Pons (tissue), 1 donor: ENCODE results near the gene SUPT6H.
A peak's percentile ranks its signal among the peaks of the same experiment; 100 is the strongest.
"Not testable (repeated sequence)": the region's sequence is repeated elsewhere in the genome, so short reads cannot be mapped to it uniquely, and the experiment has no call there.

Source experiments
- DNase-seq: peaks from one replicate; pipeline ENCODE4 v3.0.0-alpha.2; 2016; ENCODE audit warnings: low spot score

The SUPT6H gene

DNA sequence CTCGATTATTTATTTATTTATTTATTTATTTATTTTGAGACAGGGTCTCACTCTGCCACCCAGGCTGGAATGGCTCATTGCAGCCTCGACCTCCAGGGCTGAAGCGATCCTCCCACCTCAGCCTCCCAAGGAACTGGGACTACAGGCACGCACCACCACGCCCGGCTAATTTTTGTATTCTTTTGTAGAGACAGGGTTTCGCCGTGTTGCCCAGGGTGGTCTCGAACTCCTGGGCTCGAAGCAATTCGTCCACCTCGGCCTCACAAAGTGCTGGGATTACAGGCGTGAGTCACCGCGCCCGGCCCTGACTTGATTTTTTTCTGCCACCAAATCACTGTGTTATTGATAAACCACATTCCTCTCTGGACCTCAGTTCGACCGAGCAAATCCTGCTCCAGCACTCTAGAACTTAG lies 57.0 kb downstream of the SUPT6H start:
- no peak for DNase-seq

DNA sequence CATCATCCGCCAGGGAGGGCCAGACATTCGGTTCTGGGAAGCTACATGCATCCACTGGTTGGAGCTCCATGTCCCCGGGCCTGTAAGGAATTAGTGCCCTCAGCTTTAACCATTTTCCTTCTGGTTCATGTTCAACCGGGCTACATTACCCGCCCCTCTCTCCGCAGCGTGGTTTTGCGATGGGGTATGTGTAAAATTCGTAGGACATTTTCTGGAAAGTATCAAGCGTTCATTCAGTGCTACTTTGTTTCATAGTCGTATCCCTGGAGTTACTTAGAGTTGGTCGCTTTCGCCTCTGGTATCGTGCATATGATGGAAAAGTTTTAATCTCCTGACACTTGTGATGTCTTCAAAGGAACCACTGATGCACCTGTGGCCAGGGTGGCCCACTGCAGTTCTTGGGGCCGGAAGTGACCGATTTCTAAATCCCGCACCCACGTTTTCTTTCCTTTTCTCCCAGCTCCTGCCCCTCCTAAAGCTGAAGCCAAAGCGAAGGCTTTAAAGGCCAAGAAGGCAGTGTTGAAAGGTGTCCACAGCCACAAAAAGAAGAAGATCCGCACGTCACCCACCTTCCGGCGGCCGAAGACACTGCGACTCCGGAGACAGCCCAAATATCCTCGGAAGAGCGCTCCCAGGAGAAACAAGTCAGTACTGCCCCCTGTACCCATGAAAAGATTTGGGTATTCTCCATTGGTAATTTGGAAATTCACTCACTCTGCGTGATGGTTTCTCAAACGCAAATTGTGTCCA lies 58.4 kb downstream of the SUPT6H start:
- no peak for DNase-seq

DNA sequence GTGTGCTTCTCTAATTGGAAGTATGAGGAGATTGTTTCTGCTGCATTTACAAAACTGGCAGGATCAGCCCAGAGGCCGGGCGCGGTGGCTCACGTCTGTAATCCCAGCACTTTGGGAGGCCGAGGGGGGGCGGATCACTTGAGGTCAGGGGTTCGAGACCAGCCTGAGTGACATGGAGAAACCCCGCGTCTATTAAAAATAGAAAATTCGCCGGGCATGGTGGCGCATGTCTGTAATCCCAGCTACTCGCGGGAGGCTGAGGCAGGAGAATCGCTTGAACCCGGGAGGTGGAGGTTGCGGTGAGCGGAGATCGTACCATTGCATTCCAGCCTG lies 59.0 kb downstream of the SUPT6H start:
- not testable (repeated sequence) for DNase-seq

DNA sequence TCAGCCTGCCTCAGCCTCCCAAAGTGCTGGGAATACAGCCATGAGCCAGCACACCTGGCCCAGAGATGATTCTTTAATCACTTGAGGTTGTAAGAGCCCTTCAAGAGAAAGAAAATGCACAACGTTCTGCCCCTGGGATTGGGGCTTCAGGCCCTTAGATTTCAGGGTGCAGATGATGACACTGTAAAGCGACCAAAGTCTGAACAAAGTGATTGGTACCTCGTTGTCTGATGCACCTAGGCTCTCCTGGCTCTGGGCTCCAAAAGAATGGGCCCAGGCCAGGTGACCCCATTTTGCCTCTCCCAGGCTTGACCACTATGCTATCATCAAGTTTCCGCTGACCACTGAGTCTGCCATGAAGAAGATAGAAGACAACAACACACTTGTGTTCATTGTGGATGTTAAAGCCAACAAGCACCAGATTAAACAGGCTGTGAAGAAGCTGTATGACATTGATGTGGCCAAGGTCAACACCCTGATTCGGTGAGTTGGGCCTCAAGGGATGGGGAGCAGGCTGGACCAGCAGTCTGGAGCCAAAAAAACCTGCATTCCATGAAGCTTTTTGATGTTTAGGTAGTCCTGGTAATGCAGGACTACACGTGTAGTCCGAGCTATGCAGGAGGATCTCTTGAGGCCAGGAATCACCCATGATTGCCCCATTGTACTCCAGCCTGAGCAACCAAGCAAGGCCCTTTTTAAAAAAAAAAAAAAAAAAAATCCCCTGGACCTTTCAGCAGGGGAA lies 60.6 kb downstream of the SUPT6H start:
- DNase-seq = no peak

- no peak for DNase-seq
These were observed 61.3 kb downstream of the SUPT6H start for GRCh38 chr17:28723159-28723835.

DNA sequence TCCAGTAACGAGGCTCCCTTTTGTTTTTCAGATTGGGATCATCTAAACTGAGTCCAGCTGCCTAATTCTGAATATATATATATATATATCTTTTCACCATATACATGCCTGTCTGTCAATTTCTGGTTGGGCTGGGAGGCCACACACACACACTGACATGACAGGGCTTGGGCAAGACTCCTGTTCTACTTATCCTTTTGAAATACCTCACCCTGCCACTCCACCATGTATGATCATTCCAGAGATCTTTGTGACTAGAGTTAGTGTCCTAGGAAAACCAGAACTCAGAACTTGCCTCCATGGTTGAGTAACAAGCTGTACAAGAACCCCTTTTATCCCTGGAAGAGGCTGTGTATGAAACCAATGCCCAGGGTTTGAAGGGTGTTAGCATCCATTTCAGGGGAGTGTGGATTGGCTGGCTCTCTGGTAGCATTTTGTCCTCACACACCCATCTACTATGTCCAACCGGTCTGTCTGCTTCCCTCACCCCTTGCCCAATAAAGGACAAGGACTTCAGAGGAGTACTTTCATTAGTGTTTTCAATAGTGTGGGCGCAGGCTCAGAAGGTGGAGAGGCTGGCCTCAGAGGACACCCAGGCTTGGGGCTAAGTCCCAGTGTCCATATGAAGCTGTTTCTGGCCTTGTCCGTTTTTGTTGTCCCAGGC lies 62.0 kb downstream of the SUPT6H start:
- not testable (repeated sequence) for DNase-seq

DNA sequence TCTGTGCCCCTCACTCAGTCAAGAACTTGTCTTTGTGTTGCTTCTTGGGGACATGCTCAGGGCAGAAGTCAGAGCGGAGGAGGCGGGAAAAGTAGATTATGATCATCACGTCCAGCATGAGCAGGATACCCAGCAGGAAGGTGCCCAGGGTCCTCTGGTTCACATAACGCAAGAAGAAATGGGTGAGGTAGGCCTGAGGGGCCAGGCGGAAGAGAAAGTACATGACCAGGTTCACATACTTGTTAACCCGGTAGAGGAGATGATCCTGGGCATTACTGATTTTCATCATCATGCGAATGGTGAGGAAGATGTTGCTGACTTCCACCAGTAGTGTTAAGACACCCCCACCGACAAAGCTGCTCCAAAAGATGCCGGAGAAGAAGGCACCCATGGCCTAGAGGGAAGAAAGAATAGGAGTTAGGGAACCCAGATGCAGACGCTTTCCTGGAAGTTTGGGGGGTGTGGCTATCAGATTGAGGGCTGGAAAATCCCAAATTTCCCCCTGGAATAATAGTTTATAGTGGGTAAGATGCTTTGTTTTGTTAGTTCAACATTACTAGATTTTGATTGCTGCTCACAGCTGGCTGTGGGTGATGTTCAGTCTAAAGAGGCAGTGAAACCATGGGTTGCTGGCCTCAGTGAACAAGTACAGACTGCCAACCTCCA lies 62.6 kb downstream of the SUPT6H start:
- DNase-seq = no peak

DNA sequence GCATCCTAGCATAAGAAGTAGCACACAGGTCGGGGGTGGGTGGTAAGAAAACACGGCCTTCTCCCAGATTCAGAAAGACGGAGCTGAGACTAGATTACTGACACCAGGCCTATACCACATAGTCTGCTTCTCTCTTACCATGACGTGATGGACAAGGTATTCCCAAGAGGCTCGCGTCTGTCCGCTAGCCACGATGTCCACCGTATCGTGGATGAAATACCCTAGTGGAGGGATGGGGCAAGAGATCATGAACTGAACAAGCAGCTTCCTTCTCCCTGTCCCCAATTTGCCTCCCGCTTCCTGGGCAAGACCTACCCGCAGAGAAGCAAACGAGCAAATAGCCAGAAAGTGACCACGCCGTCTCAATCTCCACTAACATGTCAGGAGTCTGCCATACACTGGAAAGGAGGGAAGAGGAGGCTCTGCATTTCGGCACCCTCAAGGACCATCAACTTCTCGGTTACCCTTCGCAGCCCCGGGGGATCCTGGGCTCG lies 63.2 kb downstream of the SUPT6H start:
- DNase-seq = no peak

- DNase-seq = no peak
These were observed 63.7 kb downstream of the SUPT6H start for GRCh38 chr17:28725660-28726225.

GRCh38 chr17:28726226-28726626 lies 64.2 kb downstream of the SUPT6H start, which contains the start of gene TLCD1:
Gene TLCD1, minus strand, starts transcription at chr17:28726233. Its CDS starts 136 bp downstream, at chr17:28726097.
- no peak for DNase-seq

GRCh38 chr17:28726627-28727491 lies 64.9 kb downstream of the SUPT6H start:
- DNase-seq = peak; percentile 93

GRCh38 chr17:28728364-28729200 lies 66.6 kb downstream of the SUPT6H start, which contains the start of gene NEK8:
Gene NEK8, plus strand, starts transcription at chr17:28728788. Its CDS starts 26 bp downstream, at chr17:28728814.
- DNase-seq = peak; percentile 95

DNA sequence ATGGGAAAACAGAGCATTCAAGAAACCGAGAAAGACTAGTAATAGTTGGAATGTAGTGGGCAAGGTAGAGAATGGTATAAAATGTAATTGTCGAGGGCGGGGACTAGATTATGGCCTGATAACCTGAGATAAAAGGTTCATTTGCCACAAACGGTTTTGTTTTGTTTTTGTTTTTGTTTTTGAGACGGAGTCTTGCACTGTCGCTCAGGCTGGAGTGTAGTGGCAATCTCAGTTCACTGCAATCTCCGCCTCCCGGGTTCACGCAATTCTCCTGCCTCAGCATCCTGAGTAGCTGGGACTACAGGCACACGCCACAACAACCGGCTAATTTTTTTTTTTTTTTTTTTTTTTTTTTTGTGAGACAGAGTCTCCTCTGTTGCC lies 67.9 kb downstream of the SUPT6H start:
- no peak for DNase-seq

DNA sequence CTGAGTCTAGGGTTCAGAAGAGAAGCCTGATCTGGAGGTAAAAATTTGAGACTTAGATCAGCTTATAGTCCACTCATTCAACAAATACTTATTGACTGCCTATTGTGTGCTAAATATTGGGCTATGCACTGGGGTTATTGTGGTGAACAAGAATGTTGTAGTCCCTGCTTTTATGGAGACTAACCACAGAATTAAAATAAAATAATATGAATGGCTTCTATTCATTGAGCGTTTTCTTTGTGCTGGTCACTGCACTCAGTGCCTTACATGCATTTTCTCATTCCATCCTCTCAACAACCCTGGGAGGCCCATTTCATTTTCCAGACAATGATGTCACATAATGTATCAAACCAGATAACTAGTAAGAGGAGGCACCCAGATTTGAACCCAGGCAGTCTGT lies 71.3 kb downstream of the SUPT6H start:
- DNase-seq = no peak

- no peak for DNase-seq
These were observed 72.8 kb downstream of the SUPT6H start for GRCh38 chr17:28734712-28735241.

- DNase-seq = no peak
These were observed 73.3 kb downstream of the SUPT6H start for GRCh38 chr17:28735242-28735722.

DNA sequence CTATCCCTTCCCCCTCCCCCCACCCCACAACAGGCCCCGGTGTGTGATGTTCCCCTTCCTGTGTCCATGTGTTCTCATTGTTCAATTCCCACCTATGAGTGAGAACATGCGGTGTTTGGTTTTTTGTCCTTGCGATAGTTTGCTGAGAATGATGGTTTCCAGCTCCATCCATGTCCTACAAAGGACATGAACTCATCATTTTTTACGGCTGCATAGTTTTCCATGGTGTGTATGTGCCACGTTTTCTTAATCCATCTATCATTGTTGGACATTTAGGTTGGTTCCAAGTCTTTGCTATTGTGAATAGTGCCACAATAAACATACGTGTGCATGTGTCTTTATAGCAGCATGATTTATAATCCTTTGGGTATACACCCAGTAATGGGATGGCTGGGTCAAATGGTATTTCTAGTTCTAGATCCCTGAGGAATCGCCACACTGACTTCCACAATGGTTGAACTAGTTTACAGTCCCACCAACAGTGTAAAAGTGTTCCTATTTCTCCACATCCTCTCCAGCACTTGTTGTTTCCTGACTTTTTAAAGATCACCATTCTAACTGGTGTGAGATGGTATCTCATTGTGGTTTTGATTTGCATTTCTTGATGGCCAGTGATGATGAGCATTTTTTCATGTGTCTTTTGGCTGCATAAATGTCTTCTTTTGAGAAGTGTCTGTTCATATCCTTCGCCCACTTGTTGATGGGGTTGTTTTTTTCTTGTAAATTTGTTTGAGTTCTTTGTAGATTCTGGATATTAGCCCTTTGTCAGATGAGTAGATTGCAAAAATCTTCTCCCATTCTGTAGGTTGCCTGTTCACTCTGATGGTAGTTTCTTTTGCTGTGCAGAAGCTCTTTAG lies 74.1 kb downstream of the SUPT6H start:
- not testable (repeated sequence) for DNase-seq

DNA sequence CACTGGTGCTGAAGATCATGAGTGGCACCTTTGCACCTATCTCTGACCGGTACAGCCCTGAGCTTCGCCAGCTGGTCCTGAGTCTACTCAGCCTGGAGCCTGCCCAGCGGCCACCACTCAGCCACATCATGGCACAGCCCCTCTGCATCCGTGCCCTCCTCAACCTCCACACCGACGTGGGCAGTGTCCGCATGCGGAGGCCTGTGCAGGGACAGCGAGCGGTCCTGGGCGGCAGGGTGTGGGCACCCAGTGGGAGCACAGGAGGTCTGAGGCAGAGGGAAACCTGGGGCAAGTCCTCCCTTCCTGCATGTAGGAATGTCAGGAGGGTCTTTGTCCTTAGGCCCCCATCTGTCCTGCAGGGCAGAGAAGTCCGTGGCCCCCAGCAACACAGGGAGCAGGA lies 75.3 kb downstream of the SUPT6H start:
- DNase-seq = no peak
